Panc1 (cell line): ENCODE results near the gene PLA2G2D.

Experiments used
- POLR2AphosphoS5 ChIP-seq: IDR thresholded peaks from 2 replicates; pipeline ENCODE4 v1.6.1; 2012; ENCODE audit warnings: mild to moderate bottlenecking, low read depth, low read length, moderate library complexity
- TF ChIP-seq, protein P1 (sequence below), 2 experiments: IDR thresholded peaks; 2 replicates each; pipeline ENCODE4 v1.6.1; 2011 to 2012; ENCODE audit warnings: low read depth in 2 of 2, control low read depth in 1 of 2, low read length in 1 of 2, mild to moderate bottlenecking in 1 of 2, moderate library complexity in 1 of 2; ENCODE audit not compliant: insufficient read depth in 1 of 2
- TF ChIP-seq, protein P2 (sequence below): fragments of 450-650 bp; IDR thresholded peaks from 2 replicates; pipeline ENCODE4 v1.5.1; 2017; ENCODE audit warnings: mild to moderate bottlenecking

- TF ChIP-seq, protein P1, sequence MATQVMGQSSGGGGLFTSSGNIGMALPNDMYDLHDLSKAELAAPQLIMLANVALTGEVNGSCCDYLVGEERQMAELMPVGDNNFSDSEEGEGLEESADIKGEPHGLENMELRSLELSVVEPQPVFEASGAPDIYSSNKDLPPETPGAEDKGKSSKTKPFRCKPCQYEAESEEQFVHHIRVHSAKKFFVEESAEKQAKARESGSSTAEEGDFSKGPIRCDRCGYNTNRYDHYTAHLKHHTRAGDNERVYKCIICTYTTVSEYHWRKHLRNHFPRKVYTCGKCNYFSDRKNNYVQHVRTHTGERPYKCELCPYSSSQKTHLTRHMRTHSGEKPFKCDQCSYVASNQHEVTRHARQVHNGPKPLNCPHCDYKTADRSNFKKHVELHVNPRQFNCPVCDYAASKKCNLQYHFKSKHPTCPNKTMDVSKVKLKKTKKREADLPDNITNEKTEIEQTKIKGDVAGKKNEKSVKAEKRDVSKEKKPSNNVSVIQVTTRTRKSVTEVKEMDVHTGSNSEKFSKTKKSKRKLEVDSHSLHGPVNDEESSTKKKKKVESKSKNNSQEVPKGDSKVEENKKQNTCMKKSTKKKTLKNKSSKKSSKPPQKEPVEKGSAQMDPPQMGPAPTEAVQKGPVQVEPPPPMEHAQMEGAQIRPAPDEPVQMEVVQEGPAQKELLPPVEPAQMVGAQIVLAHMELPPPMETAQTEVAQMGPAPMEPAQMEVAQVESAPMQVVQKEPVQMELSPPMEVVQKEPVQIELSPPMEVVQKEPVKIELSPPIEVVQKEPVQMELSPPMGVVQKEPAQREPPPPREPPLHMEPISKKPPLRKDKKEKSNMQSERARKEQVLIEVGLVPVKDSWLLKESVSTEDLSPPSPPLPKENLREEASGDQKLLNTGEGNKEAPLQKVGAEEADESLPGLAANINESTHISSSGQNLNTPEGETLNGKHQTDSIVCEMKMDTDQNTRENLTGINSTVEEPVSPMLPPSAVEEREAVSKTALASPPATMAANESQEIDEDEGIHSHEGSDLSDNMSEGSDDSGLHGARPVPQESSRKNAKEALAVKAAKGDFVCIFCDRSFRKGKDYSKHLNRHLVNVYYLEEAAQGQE (IDR thresholded peaks at IDR 0.05; ENCODE audit: insufficient read depth in 1 of 2, low read depth in 2 of 2, low read length in 1 of 2), result no peak
- TF ChIP-seq, protein P2, sequence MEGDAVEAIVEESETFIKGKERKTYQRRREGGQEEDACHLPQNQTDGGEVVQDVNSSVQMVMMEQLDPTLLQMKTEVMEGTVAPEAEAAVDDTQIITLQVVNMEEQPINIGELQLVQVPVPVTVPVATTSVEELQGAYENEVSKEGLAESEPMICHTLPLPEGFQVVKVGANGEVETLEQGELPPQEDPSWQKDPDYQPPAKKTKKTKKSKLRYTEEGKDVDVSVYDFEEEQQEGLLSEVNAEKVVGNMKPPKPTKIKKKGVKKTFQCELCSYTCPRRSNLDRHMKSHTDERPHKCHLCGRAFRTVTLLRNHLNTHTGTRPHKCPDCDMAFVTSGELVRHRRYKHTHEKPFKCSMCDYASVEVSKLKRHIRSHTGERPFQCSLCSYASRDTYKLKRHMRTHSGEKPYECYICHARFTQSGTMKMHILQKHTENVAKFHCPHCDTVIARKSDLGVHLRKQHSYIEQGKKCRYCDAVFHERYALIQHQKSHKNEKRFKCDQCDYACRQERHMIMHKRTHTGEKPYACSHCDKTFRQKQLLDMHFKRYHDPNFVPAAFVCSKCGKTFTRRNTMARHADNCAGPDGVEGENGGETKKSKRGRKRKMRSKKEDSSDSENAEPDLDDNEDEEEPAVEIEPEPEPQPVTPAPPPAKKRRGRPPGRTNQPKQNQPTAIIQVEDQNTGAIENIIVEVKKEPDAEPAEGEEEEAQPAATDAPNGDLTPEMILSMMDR, result no peak
- no peak for TF ChIP-seq POLR2AphosphoS5
Observed at GRCh38 chr1:20154301-20154831, 35.0 kb upstream of the PLA2G2D start.
